NCI-H146 (cell line): Measurements from ENCODE around the gene RRP7A.
A peak's percentile ranks its signal among the peaks of the same experiment; 100 is the strongest.
"Not testable (repeated sequence)": the region's sequence is repeated elsewhere in the genome, so short reads cannot be mapped to it uniquely, and the experiment has no call there.

Source experiments
- DNase-seq: peaks from one replicate; lab custom pipeline; 2025; lab: John Stamatoyannopoulos, UW

Gene RRP7A

DNA sequence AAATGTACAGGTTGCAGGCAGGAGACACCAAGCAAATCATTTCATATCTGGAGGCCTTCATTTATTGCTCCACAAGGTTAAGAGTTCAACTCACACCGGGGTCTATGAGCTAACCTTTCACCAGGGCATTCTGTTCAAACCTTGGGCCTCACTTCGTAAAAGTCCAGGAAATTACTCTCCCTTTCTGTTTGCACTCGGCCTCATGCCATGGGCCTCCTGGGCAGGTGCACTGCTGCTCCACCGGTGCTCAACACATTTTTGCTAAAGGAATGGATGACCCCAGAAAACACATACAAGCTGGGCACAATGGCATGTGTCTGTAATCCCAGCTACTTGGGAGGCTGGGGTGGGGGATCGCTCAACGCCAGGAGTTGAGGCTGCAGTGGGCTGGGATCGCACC lies 16.6 kb upstream of the RRP7A start:
- no peak for DNase-seq

GRCh38 chr22:42535082-42535731 lies 15.6 kb upstream of the RRP7A start:
- DNase-seq = not testable (repeated sequence)

- no peak for DNase-seq
These were observed 14.0 kb upstream of the RRP7A start for GRCh38 chr22:42533638-42533977.

DNA sequence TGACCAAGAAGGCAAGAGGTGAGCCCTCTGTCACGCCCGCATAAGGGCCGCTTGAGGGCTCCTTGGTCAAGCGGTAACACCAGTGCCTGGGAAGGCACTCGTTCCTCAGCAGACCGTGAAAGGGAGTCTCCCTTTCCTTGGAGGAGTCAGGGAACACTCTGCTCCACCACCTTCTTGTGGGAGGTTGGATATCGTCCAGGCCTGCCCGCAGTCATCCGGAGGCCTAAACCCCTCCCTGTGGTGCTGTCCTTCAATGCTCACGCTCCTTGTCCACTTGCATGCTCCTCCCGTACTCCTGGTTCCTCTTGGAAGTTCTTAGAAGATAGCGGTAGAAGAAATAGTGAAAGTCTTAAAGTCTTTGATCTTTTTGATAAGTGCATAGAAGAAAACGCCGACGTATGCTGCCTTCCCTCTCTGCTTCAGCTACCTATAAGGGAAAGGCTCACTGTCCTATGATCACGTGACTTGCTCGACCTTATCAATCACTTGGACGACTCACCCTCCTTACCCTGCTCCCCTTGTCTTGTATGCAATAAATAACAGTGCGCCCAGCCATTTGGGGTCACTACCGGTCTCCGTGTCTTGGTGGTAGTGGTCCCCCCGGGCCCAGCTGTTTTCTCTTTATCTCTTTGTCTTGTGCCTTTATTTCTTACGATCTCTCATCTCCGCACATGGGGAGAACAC lies 11.9 kb upstream of the RRP7A start:
- not testable (repeated sequence) for DNase-seq

GRCh38 chr22:42529435-42529834 lies 9.8 kb upstream of the RRP7A start:
- not testable (repeated sequence) for DNase-seq

DNA sequence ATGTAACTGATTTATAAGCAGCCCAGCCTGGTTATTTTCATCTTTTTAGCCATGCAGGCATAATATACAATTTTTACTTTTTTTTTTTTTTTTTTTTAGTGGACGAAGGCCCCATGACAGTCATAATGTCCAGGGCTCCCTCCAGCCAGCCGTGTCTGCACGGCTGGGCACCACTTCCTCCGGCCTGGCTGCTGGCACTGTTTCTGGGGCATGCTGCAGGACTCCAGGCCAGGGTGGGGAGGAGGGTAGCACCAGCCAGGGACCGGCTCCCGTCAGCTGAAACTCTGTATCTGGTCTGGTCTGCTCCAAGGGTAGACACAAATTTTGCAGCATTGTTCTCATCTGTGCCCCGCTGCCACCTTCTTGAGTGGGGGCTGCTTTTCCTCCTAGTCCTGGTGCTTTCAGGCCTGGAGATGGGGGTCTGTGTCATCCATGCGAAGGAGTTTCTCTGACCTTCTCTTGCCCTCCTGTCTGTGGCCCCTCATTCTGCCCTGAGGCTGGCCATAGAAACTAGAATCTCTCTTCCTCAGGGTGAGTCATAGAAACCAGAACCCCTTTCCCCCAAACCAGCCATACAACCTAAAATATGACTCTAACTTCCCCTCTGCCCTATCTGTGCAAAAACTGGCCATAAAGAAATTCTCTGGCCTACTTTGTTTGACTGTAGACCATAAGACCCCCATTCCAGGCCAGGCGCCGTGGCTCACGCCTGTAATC lies 9.2 kb upstream of the RRP7A start:
- DNase-seq = no peak

- DNase-seq = no peak
These were observed 3.0 kb upstream of the RRP7A start for GRCh38 chr22:42522546-42522945.

- no peak for DNase-seq
These were observed 1.6 kb upstream of the RRP7A start for GRCh38 chr22:42521228-42521546.

DNA sequence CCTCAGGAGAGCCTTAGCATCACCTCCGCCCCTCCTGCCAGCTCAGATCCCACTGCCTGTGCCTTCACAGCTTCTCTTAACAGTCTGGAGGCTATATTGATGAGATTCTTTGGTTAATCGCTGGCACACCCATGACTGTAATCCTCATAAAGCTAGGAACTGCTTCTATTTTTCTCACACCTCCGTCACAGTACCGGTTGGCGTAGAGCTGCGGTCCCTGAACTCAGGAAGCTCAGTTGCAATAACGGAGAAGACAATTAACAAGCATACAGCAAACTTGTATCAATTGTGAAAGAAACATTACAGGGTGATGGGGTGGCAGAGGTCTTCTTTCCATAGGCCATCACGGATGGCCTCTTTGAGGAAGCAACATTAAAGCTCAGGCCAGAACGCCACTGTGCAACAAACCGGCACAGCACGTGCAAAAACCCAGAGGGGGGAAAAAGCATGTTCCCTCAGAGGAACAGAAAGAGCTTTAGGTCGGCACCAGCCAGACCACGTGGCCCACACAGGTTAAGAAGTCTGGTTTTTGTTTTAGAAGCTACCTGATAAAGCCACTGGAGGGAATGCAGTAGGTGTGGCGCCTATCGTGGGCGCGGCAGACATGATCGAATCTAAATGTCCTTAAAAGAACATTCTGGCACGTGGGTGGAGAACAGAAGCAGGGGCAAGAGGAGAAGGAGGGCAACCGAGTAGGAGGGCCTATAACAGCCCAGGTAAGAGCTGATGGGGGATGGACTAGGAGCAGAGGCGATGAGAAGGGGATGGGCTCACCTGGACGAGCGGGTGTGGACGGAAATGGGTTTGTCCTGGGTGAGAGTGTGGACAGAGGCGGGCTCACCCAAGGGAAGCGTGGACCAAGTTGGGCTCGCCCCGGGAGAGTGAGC lies 715 bp downstream of the RRP7A start:
- peak; percentile 7 for DNase-seq

GRCh38 chr22:42517103-42517502 lies 2.5 kb downstream of the RRP7A start:
- not testable (repeated sequence) for DNase-seq

DNA sequence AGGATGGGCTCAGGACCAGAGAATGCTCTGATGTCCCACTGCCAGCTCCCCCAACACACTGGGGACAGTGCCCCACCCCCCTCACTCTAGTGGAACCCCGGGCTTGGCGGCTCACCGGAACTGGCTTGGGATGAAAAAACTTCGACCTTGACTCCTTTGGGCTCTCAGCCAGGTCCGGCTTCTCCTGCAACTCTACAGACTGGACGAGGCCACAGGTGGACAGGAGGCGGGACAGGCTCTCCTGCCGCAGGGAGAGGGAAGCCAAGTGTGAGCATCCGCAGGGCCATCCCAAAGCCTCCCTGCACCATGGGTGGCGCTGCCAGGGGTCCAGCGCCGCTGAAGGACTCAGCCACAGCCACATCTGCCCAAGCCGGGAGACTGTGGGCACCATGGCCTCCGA lies 3.7 kb downstream of the RRP7A start:
- no peak for DNase-seq

DNA sequence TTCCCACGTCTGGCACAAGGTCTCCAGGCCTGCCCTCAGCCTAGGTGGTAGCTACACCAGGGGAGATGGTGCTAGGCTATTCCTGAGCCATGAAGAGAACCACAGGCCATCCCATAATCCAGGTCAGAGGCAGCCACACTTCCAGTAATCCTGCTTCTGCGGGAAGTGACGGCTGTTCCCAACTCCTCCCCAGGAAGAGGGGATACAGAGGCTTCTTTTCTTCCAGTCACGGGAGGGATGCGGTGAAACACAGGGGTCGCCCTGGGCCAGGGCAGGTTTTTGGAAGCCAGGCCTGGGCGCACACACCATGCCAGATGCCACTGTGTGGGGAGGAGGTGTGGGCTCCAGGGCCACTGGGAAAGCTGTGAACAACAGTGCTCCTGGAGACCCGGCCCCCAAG lies 4.3 kb downstream of the RRP7A start:
- DNase-seq = not testable (repeated sequence)

- DNase-seq = not testable (repeated sequence)
These were observed 5.3 kb downstream of the RRP7A start for GRCh38 chr22:42514331-42514730.

DNA sequence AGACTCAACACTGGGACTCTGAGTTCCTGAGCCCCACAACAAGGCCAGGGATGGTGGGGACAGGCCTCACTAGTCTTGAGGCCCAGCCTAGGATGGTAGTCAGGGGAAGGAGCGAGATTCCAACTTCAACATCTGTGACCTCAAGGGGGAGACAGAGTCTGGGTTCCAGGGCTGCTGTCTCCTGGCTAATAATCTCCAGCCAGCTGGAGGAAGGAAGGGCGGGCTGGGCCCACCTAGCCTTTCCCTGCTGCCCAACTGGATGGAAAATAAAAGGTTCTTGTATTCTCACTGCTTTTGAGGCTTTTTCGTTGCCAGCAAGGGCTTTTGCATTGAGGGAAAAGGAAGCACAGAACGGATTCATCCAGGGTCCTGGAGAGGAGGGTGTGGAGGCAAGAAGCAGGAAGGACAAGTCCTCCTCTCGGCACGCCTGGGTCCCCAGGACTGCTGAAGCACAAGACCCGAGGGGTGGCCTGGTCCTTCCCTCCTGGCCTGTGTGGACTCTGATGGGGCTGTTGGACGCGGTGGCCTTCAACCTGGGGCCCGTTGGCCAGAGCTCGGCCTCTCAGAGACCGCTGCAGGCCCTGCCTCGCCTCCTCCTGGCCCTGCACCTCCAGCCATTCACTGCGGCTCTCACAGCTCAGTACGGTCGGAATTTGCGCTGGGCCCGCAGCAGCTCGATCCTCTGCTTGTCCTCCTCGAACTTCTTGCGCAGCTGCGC lies 7.2 kb downstream of the RRP7A start:
- not testable (repeated sequence) for DNase-seq

DNA sequence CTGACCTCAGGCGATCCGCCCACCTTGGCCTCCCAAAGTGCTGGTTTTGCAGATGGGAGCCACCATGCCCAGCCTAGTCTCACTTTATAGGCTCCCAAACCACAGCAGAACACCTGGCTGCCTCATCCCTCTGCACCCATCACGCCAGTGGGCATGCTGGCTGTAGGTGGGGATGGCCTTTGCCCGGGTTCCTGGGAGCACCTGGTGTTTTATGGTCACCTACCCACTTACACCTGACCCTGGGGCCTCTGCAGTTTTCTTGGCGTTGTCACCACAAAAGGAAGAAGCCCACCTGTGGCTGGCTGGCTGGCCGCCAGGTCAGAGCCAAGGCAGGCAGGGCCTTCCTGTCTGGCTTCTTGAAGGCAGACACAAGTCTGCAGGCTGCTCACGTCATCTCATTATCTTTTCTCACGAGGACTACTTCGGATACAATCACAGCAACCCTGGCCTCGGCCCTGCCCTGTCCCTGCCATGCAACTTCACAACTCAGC lies 8.2 kb downstream of the RRP7A start:
- DNase-seq = no peak

- no peak for DNase-seq
These were observed 10.0 kb downstream of the RRP7A start for GRCh38 chr22:42509548-42509947.

DNA sequence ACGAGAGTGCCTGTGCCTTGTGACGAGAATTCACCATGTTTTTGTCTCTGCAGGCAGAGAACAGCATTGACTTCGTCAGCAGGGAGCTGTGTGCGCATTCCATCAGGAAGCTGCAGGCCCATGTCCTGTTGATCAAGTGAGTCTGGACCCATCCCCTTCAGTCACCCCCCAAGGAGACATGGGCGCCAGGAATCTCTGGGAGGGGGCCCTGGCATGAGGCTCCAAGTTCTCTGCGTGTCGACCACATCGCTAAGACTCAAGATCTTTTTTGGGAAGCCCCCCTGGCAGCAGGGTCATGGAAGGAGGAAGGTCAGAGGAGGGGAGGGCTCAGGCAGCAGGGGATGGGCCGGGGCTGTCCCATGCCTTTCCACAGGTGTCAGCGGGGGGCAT lies 10.6 kb downstream of the RRP7A start:
- DNase-seq = not testable (repeated sequence)

DNA sequence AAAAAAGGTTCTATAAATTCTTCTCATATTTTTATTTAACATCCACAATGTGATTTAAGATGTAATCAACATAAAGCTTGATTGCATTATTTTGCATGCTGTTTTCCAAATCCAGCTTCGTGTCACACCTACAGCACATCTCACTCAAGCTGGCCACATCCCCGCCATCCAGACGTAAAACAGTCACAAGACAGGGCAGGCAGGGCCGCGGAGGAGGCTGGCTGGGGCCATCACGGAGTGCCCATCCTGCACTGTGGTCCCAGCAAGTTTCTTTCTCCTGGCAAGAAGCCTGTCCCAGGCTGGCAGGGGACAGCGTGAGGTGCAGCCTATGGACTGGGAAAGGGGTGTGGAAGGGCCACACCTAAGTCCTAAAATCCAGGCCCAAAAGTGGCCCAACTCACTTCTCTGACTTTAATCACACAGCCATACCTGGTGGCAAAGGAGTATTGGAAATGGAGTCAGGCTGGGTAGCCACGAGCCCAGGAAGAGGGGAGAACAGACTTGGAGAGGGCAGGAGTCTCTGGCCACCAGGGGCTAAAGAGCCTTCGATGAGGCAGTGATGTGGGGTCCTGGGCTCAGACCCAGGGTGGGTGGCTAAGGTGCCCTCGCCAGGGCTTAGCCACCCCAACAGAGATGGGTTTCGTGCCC lies 11.1 kb downstream of the RRP7A start:
- not testable (repeated sequence) for DNase-seq

DNA sequence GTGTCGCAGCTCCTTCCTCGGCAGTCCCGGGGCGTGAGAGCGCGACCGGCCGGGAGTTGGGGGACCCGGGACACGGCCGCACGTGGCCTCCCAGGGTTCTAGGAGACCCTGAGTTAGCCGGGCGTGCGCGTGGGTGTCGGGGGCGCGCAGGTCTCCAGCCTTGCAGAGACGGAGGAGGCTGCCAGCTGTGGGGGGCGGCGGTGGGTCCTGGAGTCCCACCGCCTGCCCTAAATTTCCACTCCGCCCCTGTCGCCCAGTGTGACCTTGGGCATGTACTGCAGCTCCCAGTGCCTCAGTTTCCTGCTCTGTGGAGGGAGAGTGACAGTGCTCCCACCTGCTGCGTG lies 18.8 kb downstream of the RRP7A start:
- DNase-seq = no peak

GRCh38 chr22:42500161-42500835 lies 19.3 kb downstream of the RRP7A start:
- DNase-seq = peak; percentile 73

DNA sequence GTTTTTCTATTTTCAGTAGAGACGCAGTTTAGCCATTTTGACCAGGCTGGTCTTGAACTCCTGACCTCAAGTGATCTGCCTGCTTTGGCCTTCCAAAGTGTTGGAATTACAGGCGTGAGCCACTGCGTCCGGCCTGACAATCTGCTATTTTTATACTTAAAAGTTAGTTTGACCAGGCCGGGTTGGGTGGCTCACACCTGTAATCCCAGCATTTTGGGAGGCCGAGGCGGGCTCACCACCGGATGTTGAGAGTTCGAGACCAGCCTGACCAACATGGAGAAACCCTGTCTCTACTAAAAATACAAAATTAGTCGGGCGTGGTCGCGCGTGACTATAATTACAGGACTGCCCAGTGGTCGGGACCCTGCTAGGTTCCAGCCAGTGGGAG lies 19.8 kb downstream of the RRP7A start:
- DNase-seq = not testable (repeated sequence)
